AG08396 (cell line): ENCODE results near the gene TMEM150B.
"Not testable (repeated sequence)": the region's sequence is repeated elsewhere in the genome, so short reads cannot be mapped to it uniquely, and the experiment has no call there.

Source experiments
- DNase-seq: peaks from one replicate; pipeline ENCODE4 v3.0.0; 2012; ENCODE audit warnings: low spot score, mixed read lengths

Gene TMEM150B

GRCh38 chr19:55339105-55339888, 14.2 kb upstream of the TMEM150B start, which contains the start of gene KMT5C:
KMT5C (plus strand) TSS chr19:55339876; CDS start chr19:55341937, 2,061 bp downstream.
- peak; percentile 100 for DNase-seq

DNA sequence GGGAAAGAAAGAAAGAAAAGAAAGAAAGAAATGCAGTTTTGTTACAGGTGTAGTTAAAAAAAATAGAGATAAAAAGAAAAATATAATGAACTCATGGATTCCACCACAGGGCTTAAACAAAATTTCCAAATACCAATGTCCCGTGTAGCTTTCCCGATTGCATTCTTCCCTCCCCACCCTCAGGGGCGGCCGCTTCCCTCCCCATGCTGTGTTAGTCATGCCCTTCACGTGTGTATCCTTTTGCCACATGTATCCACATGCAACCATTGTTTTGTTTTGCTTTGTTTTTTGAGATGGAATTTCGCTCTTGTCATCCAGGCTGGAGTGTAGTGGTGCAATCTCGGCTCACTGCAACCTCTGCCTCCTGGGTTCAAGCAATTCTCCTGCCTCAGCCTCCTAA, 11.0 kb upstream of the TMEM150B start:
- DNase-seq = no peak

DNA sequence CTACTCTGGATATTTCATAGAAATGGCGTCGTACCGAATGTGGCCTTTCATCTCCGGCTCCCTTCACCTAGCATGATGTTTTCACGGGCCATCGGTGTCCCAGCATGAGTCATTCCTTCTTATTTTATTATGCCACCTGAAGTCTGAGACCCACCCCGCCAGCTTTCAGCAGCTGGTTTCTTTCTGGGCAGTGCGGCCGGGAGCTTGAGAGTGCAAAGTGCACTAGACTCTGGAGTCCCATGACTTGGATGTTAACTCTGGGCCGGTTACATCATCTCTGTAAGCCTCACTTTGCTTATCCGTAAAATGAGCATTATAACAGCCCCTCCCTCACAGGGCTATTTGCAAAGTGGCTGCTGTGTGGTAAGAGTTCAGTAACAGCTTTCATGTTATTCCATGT, 8.7 kb upstream of the TMEM150B start:
- DNase-seq = no peak

GRCh38 chr19:55329791-55330190, 4.7 kb upstream of the TMEM150B start:
- not testable (repeated sequence) for DNase-seq

GRCh38 chr19:55328774-55329318, 3.7 kb upstream of the TMEM150B start:
- peak; percentile 55 for DNase-seq

- no peak for DNase-seq
These were observed 479 bp downstream of the TMEM150B start for GRCh38 chr19:55324662-55325061.

- no peak for DNase-seq
These were observed 2.8 kb downstream of the TMEM150B start for GRCh38 chr19:55322204-55322885.

DNA sequence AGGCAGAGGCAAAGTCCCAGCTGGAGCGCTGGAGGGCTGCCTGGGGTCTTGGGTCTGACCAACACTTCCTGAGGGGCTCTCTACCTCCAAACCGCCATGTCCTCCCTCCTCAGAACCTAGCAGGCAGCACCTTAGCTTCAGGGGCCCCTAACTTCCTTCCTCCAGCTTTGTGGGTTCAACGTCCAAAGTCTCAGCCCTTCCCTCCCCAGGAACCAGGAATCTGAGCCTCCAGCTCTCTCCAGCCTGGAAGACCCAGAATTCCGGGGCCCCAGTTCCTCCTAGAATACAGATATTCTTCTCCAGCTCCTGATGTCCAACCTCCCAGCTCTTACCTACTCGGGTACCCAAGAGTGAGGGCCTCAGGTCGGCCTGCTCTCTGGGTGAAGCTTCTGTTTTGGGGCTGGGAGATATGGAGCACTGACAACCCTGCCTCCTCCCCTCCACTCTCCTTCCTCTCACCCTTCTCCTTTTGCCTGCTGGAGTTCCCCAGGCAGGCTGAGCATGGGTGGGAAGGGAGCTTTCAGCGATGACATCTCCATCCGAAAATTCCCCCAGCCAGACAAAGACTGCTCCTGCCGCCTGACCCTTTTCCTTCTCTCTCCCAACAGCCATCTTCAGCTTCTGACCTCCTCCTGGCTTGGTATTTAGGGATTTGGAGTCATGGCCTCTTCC, 3.5 kb downstream of the TMEM150B start:
- DNase-seq = no peak

DNA sequence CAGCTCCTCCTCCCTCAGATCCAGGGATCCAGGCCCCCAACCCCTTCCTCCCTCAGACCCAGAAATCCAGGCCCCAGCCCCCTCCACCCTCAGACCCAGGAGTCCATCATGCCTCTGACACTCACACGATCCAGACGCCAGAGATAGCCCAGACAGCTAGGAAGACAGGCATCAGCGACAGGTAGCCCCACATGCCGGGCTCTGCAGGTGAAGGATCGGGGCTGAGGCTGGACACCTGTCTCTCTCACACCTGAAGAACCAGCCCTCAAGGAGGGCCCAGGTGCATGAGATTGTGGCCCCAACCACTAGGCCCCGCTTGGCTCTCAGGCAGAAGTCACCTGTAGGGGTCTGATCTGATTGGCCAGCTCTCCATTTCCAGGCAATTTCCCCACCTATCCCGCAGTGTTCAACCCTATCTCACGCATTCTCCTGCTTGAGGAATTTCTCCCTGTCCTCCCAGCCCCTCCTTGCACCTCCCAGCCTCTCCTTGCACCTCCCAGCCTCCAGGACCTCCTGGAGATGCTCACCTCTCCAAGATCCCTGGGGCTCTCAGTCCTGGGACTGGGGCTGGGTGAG, 4.2 kb downstream of the TMEM150B start:
- DNase-seq = no peak

DNA sequence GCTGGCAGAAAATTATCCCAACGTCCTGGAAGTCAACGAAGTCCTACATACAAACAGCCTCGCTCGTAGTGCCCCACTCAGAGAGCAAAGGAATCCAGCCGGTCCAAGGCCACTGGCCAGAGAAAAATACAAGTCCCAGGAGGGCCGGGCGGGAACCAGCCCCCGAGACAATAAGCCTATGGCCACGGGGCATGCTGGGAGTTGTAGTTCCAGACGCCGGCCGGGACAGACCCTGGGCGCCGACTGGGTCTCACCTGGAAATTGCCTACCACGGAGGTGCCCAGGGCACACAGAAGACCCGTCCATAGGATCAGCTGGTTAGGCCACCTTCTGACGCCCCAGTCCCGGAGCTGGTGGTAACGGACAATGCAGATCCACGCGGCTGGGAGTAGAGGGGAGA, 5.4 kb downstream of the TMEM150B start:
- DNase-seq = peak; percentile 78

DNA sequence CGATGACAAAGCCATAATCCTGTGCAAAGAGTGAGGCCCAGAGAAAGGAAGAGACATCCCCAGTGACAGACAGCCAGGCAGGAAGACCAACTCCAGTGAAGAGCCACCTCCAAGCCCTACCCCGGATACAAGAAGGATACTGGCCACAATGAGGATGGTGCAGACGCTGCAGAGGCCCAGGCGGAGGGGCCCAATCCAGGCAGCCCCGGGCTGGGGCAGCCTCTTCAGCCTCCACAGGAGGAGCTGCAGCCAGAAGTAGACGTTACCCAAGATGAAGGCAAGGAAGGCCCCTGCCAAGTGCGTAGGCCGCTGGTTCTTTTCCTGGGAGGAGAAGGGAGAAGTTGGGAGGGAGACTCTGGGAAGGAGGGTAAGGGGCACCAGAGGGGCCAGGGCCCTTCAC, 8.5 kb downstream of the TMEM150B start:
- DNase-seq = no peak

DNA sequence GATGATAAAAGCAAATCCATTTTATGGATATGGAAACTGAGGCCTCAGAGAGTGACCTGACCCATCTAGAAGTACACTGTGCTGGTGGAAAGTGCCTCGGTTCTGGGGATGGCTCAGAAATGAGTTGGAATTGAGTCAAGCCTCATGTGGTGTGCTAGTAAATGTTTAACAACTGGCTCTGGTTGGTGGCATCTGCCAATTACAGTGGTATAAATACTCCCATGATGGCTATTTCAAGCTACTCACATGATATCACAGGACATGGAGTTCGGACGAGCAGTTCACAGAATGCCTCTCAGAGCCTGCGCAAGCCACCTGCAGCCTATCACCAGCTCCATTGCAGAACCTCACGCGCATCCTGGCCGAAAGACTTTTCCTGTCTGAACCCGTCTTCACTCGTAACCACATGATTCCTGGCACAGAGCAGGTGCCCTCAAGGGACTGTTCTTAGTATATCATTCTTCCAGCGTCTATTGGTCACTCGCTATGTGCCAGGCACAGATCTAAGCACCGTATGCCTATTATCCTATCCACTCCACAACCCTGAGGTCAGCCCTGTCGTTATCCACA, 9.1 kb downstream of the TMEM150B start:
- DNase-seq = no peak

DNA sequence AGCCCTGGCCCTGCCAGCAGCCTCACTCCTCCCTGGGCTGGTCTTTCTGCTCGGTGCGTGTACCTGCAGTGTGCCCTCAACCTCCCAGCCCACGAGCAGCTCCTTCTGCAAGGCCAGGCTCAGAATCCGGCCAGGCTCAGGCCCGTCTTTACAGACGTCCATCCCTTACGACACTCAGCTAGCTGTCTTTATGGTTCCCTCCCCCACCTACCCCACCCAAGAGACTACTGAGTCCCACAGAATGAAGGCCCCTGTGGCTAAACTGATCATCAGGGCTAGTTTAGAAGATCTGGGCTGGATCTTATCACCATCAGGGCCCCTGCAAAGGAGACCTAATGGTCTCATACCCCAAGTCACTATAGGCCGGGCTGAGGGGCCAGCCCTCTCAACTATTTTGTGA, 10.7 kb downstream of the TMEM150B start:
- DNase-seq = no peak

DNA sequence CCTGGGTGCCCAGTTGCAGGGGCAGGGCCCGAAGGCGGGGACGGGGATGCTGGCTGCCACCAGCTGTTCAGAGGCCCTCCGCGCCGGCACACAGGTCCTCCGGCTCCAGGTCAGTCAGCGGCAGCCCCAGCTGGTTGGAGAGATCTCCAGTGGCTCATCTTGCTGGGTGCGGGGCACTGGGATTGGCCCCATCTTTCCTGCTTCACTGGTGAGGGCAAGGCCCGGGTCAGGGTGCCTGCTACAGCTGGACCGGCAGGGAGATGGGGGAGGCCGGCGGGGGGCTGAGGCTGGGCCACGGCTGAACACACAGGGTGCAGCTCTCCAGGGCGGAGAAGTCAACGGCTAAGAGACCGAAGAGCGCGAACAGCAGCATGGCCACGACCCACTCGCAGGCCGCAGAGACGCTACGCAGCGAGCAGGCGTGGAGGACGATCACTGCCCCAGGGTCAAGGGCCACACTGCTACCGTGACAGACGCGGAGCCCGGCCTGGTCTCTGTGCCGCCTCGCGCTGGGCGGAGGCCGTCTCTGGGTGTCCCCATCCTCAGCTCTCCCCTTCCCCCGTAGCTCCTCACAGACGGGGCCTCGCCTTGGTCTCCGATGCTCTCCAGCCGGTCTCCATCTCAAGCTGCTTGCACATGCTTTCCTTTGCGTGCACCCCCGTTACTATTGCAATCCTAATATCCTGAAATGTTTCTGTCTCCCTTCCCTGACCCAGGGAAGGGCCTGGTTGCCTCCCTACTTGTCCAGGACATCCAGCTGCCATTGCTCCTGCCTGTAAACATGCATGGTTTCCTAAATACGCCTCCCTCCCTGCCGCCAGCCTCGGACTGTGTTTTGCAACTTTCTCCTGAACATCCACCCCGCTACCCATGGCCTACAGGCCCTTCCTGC, 12.3 kb downstream of the TMEM150B start:
- no peak for DNase-seq

- no peak for DNase-seq
These were observed 13.3 kb downstream of the TMEM150B start for GRCh38 chr19:55311797-55312196.

DNA sequence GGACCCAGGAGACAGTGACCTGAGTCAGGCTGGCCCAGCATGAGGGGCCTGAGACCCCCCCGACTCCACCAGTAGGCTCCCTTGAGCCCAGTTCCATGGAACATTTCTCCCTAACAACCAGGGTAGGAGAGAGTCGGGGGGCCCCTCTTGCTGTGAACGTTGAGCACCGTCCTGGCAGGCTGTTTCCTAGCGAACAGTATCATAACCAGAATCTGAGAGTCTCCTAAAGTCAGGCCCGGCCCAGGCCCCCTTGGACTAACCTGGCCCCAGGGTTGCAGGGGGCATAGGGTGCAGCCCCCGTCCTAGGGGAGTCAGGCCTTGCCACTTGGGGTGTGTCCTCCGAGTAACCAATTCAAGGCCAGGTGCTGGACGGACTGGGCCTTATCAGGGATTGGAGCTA, 13.7 kb downstream of the TMEM150B start:
- no peak for DNase-seq

DNA sequence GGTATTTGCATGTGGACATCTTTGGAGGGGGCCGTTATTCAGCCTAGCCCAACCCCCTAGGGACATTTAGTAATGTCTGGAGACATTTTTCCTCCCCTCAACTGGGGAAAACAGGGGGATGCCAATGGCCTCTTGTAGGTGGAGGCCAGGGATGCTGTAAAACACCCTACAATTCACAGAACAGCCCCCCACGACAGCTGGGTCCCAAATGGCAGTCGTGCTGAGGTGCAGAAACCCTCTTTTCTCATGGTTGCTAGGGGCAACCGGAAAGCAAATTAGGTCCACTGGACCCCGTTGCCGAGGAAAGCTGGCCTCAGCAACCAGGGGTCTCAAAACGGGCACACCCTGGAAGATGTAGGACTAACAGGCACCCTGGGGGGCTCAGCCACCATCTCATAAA, 14.6 kb downstream of the TMEM150B start:
- no peak for DNase-seq

DNA sequence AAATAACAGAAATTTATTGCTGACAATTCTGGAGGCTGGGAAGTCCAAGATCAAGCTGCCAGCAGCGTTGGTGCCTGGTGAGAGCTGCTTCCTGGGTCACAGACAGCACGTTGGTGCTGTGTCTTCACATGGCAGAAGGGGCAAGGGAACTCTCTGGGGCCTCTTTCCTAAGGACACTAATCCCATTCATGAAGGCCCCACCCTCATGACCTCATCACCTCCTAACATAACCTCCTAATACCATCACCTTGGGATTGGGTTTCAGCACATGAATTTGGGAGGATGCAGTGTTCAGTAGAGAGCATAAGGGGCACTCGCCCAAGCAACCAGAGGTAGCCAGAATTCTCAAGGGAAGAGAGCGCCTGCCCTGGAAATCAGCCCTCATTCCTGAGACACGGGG, 15.7 kb downstream of the TMEM150B start:
- no peak for DNase-seq

GRCh38 chr19:55308281-55308680, 16.9 kb downstream of the TMEM150B start:
- DNase-seq = no peak

DNA sequence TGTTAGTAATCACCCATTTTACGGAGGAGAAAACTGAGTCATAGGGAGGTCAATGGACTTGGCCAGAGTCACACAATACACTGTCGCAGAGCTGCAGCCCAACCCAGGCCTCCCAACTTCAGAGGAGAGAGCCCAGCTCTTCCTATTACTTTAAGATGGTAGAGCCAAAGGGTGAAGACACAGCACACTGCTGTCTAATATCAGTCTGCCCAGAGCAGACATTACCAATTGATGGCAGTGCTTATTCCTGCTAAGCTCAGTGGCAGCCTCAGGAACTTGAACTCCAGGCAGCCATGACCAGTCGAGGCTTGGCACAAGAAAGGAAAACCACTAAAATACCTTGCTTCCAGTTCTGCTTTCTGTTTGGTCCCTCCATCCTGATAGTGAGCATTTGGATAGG, 18.4 kb downstream of the TMEM150B start:
- DNase-seq = no peak

DNA sequence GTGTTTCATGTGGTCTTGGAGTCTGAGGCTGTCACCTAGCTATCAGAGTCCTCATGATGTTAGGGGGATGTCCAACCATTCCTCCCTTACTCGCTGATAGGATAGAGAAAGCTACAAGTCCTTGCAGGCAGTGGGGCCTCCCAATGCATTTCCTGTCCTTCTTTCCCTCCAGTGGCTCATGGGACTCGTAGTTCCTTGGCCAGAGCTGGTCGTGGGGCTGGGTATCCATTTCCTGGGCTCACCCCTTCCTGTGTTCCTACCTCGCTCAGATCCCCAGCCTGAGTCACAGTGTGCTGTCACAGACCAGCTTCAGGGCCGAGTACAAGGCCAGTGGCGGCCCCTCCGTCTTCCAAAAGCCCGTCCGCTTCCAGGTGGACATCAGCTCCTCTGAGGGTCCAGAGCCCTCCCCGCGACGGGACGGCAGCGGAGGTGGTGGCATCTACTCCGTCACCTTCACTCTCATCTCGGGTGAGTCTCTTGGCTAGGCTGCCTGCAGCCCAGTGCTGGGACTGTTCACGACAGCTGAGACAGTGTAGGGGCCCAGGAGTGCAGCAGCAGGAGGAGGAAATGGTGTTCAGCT, 19.1 kb downstream of the TMEM150B start:
- no peak for DNase-seq
